ENCODE measurements around the gene ADAM30. TPM values are rescaled to one million over a fixed set of nuclear protein-coding genes. Genes with fewer than 3 reads are reported as not detected.

ADAM30 gene
- total RNA-seq, 2 experiments from 2014 or later, result not detected

GRCh38 chr1:119906927-119907652, 10.8 kb upstream of the ADAM30 start:
- H3K4me3 Mint-ChIP-seq, result no peak overlapping the region
- no peaks in the 10 kb centered on the region for H3K36me3 Mint-ChIP-seq (ENCODE audit: low read depth)
- peaks cover 2% of the 10 kb centered on the region for H3K9me3 Mint-ChIP-seq
- no peak overlapping the region for H3K27ac Mint-ChIP-seq
- CTCF ChIA-PET, result interaction anchor here (1.1 kb wide), 1 partner anchor 21 kb away, joined by 3 read pairs; no protein-coding TSS in a partner anchor
- no peak for DNase-seq
- peaks cover 5% of the 10 kb centered on the region for H3K27me3 Mint-ChIP-seq (ENCODE audit: low read depth)
- intact Hi-C loops (cut with micrococcal nuclease), result no loop called here
- no peaks in the 10 kb centered on the region for H3K4me1 Mint-ChIP-seq (ENCODE audit: low read depth)

- H3K4me1 Mint-ChIP-seq (ENCODE audit: low read depth), result no peaks in the 10 kb centered on the region
- peaks cover 2% of the 10 kb centered on the region for H3K9me3 Mint-ChIP-seq
- peaks cover 8% of the 10 kb centered on the region for H3K27me3 Mint-ChIP-seq (ENCODE audit: low read depth)
- H3K36me3 Mint-ChIP-seq (ENCODE audit: low read depth), result no peaks in the 10 kb centered on the region
- H3K27ac Mint-ChIP-seq, result no peak overlapping the region
- DNase-seq, result no peak
- intact Hi-C loops (cut with micrococcal nuclease), result no loop called here
- CTCF ChIA-PET, result interaction anchor here (1.0 kb wide), 1 partner anchor 17 kb away, joined by 3 read pairs; no protein-coding TSS in a partner anchor
- H3K4me3 Mint-ChIP-seq, result no peak overlapping the region
Measured at GRCh38 chr1:119903443-119903835, 7.1 kb upstream of the ADAM30 start.

- Mint-ChIP-seq H3K27me3 (ENCODE audit: low read depth) (peaks cover 8% of the 10 kb centered on the region), H3K27ac (no peak overlapping the region), H3K36me3 (ENCODE audit: low read depth) (no peaks in the 10 kb centered on the region), H3K4me3 (no peak overlapping the region), H3K9me3 (peaks cover 2% of the 10 kb centered on the region), H3K4me1 (ENCODE audit: low read depth) (no peaks in the 10 kb centered on the region)
- intact Hi-C loops (cut with micrococcal nuclease), result no loop called here
- CTCF ChIA-PET, result interaction anchor here (0.5 kb wide), 1 partner anchor 35 kb away, joined by 4 read pairs; no protein-coding TSS in a partner anchor
- no peak for DNase-seq
Measured at GRCh38 chr1:119902775-119903442, 6.6 kb upstream of the ADAM30 start.

- Mint-ChIP-seq H3K9me3 (no peaks in the 10 kb centered on the region), H3K4me3 (no peak overlapping the region), H3K27me3 (ENCODE audit: low read depth) (peaks cover 15% of the 10 kb centered on the region), H3K4me1 (ENCODE audit: low read depth) (no peaks in the 10 kb centered on the region), H3K36me3 (ENCODE audit: low read depth) (no peaks in the 10 kb centered on the region), H3K27ac (no peak overlapping the region)
- DNase-seq, result no peak
- CTCF ChIA-PET, result interaction anchor here (0.6 kb wide), 1 partner anchor 254 kb away, joined by 3 read pairs; no protein-coding TSS in a partner anchor
- intact Hi-C loops (cut with micrococcal nuclease), result no loop called here
Measured at GRCh38 chr1:119898981-119899720, 2.8 kb upstream of the ADAM30 start.

- intact Hi-C loops (cut with micrococcal nuclease), result no loop called here
- no peak overlapping the region for H3K27ac Mint-ChIP-seq
- no peaks in the 10 kb centered on the region for H3K36me3 Mint-ChIP-seq (ENCODE audit: low read depth)
- H3K4me1 Mint-ChIP-seq (ENCODE audit: low read depth), result peaks cover 4% of the 10 kb centered on the region
- H3K4me3 Mint-ChIP-seq, result no peak overlapping the region
- CTCF ChIA-PET, result interaction anchor here (0.9 kb wide), 1 partner anchor 90 kb away, joined by 4 read pairs; no protein-coding TSS in a partner anchor
- H3K27me3 Mint-ChIP-seq (ENCODE audit: low read depth), result peaks cover 15% of the 10 kb centered on the region
- H3K9me3 Mint-ChIP-seq, result no peaks in the 10 kb centered on the region
- DNase-seq, result no peak
Measured at GRCh38 chr1:119898530-119898929, 2.2 kb upstream of the ADAM30 start.

GRCh38 chr1:119895102-119895501, 1.2 kb downstream of the ADAM30 start:
- no peak for DNase-seq
- Mint-ChIP-seq H3K27ac (no peak overlapping the region), H3K4me1 (ENCODE audit: low read depth) (peaks cover 8% of the 10 kb centered on the region), H3K4me3 (no peak overlapping the region), H3K9me3 (no peaks in the 10 kb centered on the region), H3K36me3 (ENCODE audit: low read depth) (no peaks in the 10 kb centered on the region), H3K27me3 (ENCODE audit: low read depth) (peaks cover 12% of the 10 kb centered on the region)
- CTCF ChIA-PET, result no interaction called here
- intact Hi-C loops (cut with micrococcal nuclease), result no loop called here

GRCh38 chr1:119893827-119894700, 2.3 kb downstream of the ADAM30 start:
- no peaks in the 10 kb centered on the region for H3K36me3 Mint-ChIP-seq (ENCODE audit: low read depth)
- H3K9me3 Mint-ChIP-seq, result no peaks in the 10 kb centered on the region
- no peak for DNase-seq
- peaks cover 12% of the 10 kb centered on the region for H3K27me3 Mint-ChIP-seq (ENCODE audit: low read depth)
- CTCF ChIA-PET, result interaction anchor here (1.1 kb wide), 1 partner anchor 21 kb away, joined by 4 read pairs; no protein-coding TSS in a partner anchor
- no peak overlapping the region for H3K4me3 Mint-ChIP-seq
- no peak overlapping the region for H3K27ac Mint-ChIP-seq
- intact Hi-C loops (cut with micrococcal nuclease), result no loop called here
- H3K4me1 Mint-ChIP-seq (ENCODE audit: low read depth), result peaks cover 8% of the 10 kb centered on the region

GRCh38 chr1:119893238-119893791, 3.0 kb downstream of the ADAM30 start:
- intact Hi-C loops (cut with micrococcal nuclease), result no loop called here
- H3K27me3 Mint-ChIP-seq (ENCODE audit: low read depth), result peaks cover 12% of the 10 kb centered on the region
- CTCF ChIA-PET, result interaction anchor here (1.1 kb wide), 1 partner anchor 20 kb away, joined by 4 read pairs; no protein-coding TSS in a partner anchor
- H3K36me3 Mint-ChIP-seq (ENCODE audit: low read depth), result peaks cover 5% of the 10 kb centered on the region
- H3K27ac Mint-ChIP-seq, result no peak overlapping the region
- H3K4me1 Mint-ChIP-seq (ENCODE audit: low read depth), result peaks cover 8% of the 10 kb centered on the region
- H3K9me3 Mint-ChIP-seq, result peaks cover 4% of the 10 kb centered on the region
- no peak overlapping the region for H3K4me3 Mint-ChIP-seq
- DNase-seq, result no peak

- no peak overlapping the region for H3K4me3 Mint-ChIP-seq
- DNase-seq, result no peak
- peaks cover 12% of the 10 kb centered on the region for H3K27me3 Mint-ChIP-seq (ENCODE audit: low read depth)
- H3K9me3 Mint-ChIP-seq, result peaks cover 5% of the 10 kb centered on the region
- CTCF ChIA-PET, result no interaction called here
- no peak overlapping the region for H3K27ac Mint-ChIP-seq
- peaks cover 5% of the 10 kb centered on the region for H3K36me3 Mint-ChIP-seq (ENCODE audit: low read depth)
- intact Hi-C loops (cut with micrococcal nuclease), result no loop called here
- peaks cover 8% of the 10 kb centered on the region for H3K4me1 Mint-ChIP-seq (ENCODE audit: low read depth)
Measured at GRCh38 chr1:119891386-119891785, 4.9 kb downstream of the ADAM30 start.

GRCh38 chr1:119888476-119888875, 7.8 kb downstream of the ADAM30 start:
- Mint-ChIP-seq H3K9me3 (peaks cover 5% of the 10 kb centered on the region), H3K36me3 (ENCODE audit: low read depth) (peaks cover 5% of the 10 kb centered on the region), H3K27me3 (ENCODE audit: low read depth) (peaks cover 9% of the 10 kb centered on the region), H3K27ac (no peak overlapping the region), H3K4me1 (ENCODE audit: low read depth) (peaks cover 3% of the 10 kb centered on the region), H3K4me3 (no peak overlapping the region)
- CTCF ChIA-PET, result no interaction called here
- intact Hi-C loops (cut with micrococcal nuclease), result loop anchor here (10.0 kb wide), 1 partner anchor 256 kb away; no protein-coding TSS in a partner anchor
- no peak for DNase-seq

GRCh38 chr1:119887427-119887826, 8.9 kb downstream of the ADAM30 start:
- Mint-ChIP-seq H3K4me1 (ENCODE audit: low read depth) (no peaks in the 10 kb centered on the region), H3K9me3 (peaks cover 5% of the 10 kb centered on the region), H3K4me3 (no peak overlapping the region), H3K36me3 (ENCODE audit: low read depth) (peaks cover 5% of the 10 kb centered on the region), H3K27ac (no peak overlapping the region), H3K27me3 (ENCODE audit: low read depth) (peaks cover 9% of the 10 kb centered on the region)
- CTCF ChIA-PET, result interaction anchor here (1.0 to 2.4 kb wide), 4 partner anchors 14 to 107 kb away, joined by 3 to 16 read pairs (median 3); no protein-coding TSS in a partner anchor
- intact Hi-C loops (cut with micrococcal nuclease), result loop anchor here (10.0 kb wide), 1 partner anchor 257 kb away; no protein-coding TSS in a partner anchor
- DNase-seq, result no peak
